Upper lobe of left lung (tissue), 4 donors: ENCODE results near the gene PLA2G2A.

Source experiments
- CTCF ChIP-seq, 6 experiments: fragments of 450-650 bp in 4 of 6; fragments of 200-600 bp in 2 of 6; sonication (generic) in 2 of 6; IDR thresholded peaks; one replicate each; pipeline ENCODE4 v1.5.1; 2016 to 2019; ENCODE audit warnings: antibody characterized with exemption in 6 of 6
- EP300 ChIP-seq, 4 donors: sonication (generic); formaldehyde crosslinking; IDR thresholded peaks; one replicate each; pipeline ENCODE4 v1.5.1; 2017; ENCODE audit warnings: antibody characterized with exemption in 4 of 4, control low read depth in 2 of 4
- POLR2A ChIP-seq, 4 donors: fragments of 450-650 bp; IDR thresholded peaks; one replicate each; pipeline ENCODE4 v1.5.1; 2016 to 2017; ENCODE audit warnings: antibody characterized with exemption in 4 of 4, mild to moderate bottlenecking in 2 of 4
- POLR2AphosphoS5 ChIP-seq, 2 donors: sonication (generic); formaldehyde crosslinking; IDR thresholded peaks; one replicate each; pipeline ENCODE4 v1.5.1; 2017; ENCODE audit warnings: antibody characterized with exemption in 2 of 2

DNA sequence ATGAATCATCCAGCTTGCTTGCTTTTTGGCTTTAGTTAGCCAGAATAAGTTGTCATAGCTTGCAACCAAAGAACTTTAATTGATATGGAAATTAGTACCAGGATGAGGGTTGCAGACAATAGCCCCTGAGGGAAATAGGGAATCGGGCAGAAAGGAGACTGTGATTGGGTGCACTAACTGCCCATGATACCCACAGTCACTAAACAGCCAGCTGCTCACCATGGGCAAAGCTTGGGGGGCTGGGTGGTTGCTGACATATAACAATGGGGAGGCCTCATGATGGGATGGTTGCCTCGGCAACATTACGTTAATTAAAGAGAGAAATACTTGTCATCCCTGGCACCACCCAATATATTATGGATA lies 38.2 kb downstream of the PLA2G2A start:
- TF ChIP-seq CTCF (IDR thresholded peaks at IDR 0.05) (no peak), POLR2A (IDR thresholded peaks at IDR 0.05) (no peak), EP300 (IDR thresholded peaks at IDR 0.05) (no peak), POLR2AphosphoS5 (IDR thresholded peaks at IDR 0.05) (no peak)
